GM21528 (cell line): Measurements from ENCODE around the gene YY2.
"Not testable (repeated sequence)": the region's sequence is repeated elsewhere in the genome, so short reads cannot be mapped to it uniquely, and the experiment has no call there.

Source experiments
- ATAC-seq: cut with Tn5 transposase; IDR thresholded peaks from one replicate; pipeline ENCODE4 v1.9.1; 2021; ENCODE audit warnings: mild to moderate bottlenecking, moderate library complexity; ENCODE audit not compliant: unreplicated experiment, low FRiP score

The YY2 gene

DNA sequence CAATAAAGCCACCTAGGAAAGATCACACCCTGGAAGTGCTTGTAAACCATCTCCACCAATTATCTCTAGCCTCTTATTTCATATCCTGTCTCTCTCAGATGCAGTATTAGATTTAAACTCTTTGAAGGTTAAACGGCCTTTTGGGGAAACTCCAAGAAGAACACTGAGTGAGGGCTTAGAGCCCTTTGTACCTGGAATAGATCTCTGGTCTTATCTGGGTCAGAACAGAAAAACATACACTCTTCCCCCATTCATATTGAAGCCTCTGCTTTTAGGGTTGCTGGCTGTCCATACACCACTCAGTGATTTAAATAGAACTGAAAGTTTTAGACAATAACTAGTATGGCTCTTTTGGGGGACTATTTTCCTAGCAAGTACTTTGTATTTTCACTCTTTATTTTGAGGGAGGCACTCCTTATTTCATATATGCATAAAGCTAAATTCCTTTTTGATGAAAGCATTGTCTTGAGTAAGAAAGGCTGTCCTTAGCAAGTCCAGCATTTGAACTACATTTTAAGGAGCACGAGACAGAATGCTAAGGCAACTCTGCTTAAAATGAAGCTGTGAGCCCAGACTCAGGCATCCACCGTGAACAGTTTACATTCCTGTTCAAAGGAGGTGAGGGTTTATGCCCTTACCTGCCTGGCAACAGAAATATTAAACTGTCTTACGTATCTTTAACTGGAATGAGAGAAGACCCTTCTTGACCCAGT is 17.4 kb downstream of the YY2 start:
- ATAC-seq = no peak

DNA sequence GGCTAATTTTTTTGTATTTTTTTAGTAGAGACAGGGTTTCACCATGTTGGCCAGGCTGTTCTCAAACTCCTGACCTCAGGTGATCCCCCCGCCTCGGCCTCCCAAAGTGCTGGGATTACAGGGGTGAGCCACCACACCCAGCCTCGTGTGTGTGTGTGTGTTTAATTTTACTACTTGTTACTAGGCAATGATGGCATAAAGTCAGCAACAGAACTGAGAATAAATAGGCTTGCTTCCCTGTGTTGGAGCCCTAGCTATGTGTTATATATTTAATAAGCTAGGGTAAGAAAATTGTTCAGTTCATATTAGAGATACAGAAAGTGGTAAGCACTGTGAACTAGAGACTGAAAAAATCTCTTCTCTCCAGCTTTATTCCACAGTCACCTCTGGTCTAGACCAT is 18.4 kb downstream of the YY2 start:
- not testable (repeated sequence) for ATAC-seq

GRCh38 chrX:21875013-21875412 is 19.2 kb downstream of the YY2 start:
- ATAC-seq = no peak

GRCh38 chrX:21881881-21882574 is 26.2 kb downstream of the YY2 start:
- ATAC-seq = no peak

- ATAC-seq = no peak
Measured at GRCh38 chrX:21883258-21883657, 27.5 kb downstream of the YY2 start.

- ATAC-seq = no peak
Measured at GRCh38 chrX:21885568-21885967, 29.8 kb downstream of the YY2 start.

DNA sequence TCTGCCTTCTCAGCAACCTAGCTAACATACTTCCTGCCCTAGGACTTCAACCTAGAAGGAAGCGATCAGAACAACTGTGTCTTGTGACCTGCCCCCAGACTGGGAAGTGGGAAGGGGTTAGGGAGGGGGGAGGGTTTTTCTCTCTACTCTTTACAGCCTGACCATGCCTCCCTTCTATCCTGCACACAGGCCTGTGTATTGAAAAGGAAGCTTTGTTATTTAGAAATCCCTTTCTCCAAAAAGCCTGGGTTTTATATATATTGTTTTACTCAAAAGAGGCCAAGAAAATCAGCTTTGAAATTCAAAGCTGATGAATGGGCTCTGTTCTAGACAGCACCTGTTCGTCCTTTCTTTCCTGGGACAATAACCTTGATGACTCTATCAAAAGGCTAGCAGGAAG is 49.5 kb downstream of the YY2 start:
- ATAC-seq = no peak

GRCh38 chrX:21905953-21906352 is 50.2 kb downstream of the YY2 start:
- no peak for ATAC-seq

- ATAC-seq = no peak
Measured at GRCh38 chrX:21907260-21907659, 51.5 kb downstream of the YY2 start.
